Measurements from ENCODE around the gene TAF4B. TPM values are rescaled to one million over a fixed set of nuclear protein-coding genes. Genes with fewer than 3 reads are reported as not detected.

TAF4B gene
- total RNA-seq, 4 donors from 2014 or later = 1.9 to 38.0 (median 6.5) TPM

DNA sequence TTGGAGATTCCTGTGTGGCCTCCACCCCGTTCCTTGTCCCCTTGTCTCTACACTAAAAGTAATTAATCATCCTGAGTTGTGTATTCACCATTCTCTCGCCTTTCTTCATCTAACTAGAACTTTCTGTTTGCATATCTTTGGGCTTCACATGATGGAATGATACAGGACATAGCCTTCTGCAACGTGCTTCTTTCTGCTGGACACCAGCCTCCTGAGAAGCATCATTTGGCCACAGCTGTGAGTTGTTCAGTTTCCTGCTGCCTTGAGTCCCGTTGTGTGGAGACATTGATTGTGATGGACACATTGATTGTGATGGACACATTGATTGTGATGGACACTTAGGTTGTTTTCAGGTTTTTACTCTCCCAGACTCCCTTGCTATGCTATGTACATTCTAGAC lies 182.8 kb downstream of the TAF4B start:
- no peak overlapping the region for H3K27ac ChIP-seq
- no peak for TF ChIP-seq POLR2A (IDR thresholded peaks at IDR 0.05)
- TF ChIP-seq, protein P1, sequence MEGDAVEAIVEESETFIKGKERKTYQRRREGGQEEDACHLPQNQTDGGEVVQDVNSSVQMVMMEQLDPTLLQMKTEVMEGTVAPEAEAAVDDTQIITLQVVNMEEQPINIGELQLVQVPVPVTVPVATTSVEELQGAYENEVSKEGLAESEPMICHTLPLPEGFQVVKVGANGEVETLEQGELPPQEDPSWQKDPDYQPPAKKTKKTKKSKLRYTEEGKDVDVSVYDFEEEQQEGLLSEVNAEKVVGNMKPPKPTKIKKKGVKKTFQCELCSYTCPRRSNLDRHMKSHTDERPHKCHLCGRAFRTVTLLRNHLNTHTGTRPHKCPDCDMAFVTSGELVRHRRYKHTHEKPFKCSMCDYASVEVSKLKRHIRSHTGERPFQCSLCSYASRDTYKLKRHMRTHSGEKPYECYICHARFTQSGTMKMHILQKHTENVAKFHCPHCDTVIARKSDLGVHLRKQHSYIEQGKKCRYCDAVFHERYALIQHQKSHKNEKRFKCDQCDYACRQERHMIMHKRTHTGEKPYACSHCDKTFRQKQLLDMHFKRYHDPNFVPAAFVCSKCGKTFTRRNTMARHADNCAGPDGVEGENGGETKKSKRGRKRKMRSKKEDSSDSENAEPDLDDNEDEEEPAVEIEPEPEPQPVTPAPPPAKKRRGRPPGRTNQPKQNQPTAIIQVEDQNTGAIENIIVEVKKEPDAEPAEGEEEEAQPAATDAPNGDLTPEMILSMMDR (IDR thresholded peaks at IDR 0.05) = no peak
- no peaks in the 10 kb centered on the region for H3K27me3 ChIP-seq
- H3K4me3 ChIP-seq = no peak overlapping the region
- DNase-seq = no peak
- no peaks in the 10 kb centered on the region for H3K36me3 ChIP-seq
- no peaks in the 10 kb centered on the region for H3K9me3 ChIP-seq
- no peaks in the 10 kb centered on the region for H3K4me1 ChIP-seq

- Histone ChIP-seq H3K4me1 (no peaks in the 10 kb centered on the region), H3K27me3 (no peaks in the 10 kb centered on the region), H3K36me3 (no peaks in the 10 kb centered on the region), H3K27ac (no peak overlapping the region), H3K9me3 (no peaks in the 10 kb centered on the region), H3K4me3 (no peak overlapping the region)
- no peak for DNase-seq
- TF ChIP-seq, protein P1 (IDR thresholded peaks at IDR 0.05) = no peak
- TF ChIP-seq POLR2A (IDR thresholded peaks at IDR 0.05) = no peak
Measured at GRCh38 chr18:26414901-26415440, 188.7 kb downstream of the TAF4B start.

DNA sequence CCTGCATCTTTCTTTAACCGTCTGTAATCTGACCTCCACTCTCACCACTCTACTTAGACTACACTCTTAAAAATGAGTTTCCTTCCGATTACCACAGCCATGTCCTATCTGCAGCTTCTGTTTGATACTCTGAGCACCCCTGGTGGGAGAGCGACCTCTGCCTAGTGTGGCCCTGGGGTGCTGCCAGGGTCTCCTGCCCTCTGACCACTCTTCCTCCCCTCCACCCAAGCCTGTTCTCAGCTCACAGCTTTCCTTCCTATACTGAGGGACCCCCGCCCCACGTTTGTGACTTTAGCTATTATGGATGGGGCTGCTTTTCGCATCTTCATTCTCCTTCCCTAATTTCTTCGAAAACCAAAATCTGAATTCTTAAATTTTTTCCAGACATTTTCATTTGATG lies 189.4 kb downstream of the TAF4B start:
- H3K36me3 ChIP-seq = no peaks in the 10 kb centered on the region
- no peaks in the 10 kb centered on the region for H3K27me3 ChIP-seq
- no peak for DNase-seq
- H3K4me3 ChIP-seq = no peak overlapping the region
- H3K27ac ChIP-seq = no peak overlapping the region
- TF ChIP-seq POLR2A (IDR thresholded peaks at IDR 0.05) = no peak
- TF ChIP-seq, protein P1 (IDR thresholded peaks at IDR 0.05) = no peak
- no peaks in the 10 kb centered on the region for H3K9me3 ChIP-seq
- H3K4me1 ChIP-seq = no peaks in the 10 kb centered on the region

GRCh38 chr18:26416652-26417150 lies 190.5 kb downstream of the TAF4B start:
- Histone ChIP-seq H3K4me1 (no peaks in the 10 kb centered on the region), H3K9me3 (no peaks in the 10 kb centered on the region), H3K27ac (no peak overlapping the region), H3K27me3 (no peaks in the 10 kb centered on the region), H3K4me3 (no peak overlapping the region), H3K36me3 (no peaks in the 10 kb centered on the region)
- DNase-seq = no peak
- TF ChIP-seq, protein P1 (IDR thresholded peaks at IDR 0.05) = no peak
- no peak for TF ChIP-seq POLR2A (IDR thresholded peaks at IDR 0.05)

DNA sequence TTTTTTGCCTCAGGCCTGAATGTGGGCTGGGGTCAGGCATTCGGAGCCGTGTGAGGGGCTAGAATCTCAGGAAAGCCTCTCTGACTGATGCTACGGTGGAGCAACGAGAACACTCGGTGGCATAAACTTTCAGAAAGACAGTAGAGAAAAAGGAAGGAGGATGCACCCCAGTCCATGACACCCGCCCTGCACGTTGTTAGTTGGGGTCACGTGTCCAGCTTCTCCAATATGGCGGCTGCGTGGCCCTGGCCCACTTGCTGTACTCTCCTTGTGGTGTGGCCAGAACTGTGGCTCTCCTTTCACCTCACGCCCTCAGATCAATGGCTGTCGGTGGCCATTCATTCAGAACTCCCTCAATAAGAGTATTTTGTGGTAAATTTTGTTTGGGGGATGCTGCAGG lies 190.9 kb downstream of the TAF4B start:
- DNase-seq = no peak

More for the DNA sequence above, 190.9 kb downstream of the TAF4B start:
- H3K4me1 ChIP-seq = no peaks in the 10 kb centered on the region
- H3K36me3 ChIP-seq = no peaks in the 10 kb centered on the region
- H3K9me3 ChIP-seq = no peaks in the 10 kb centered on the region
- H3K27me3 ChIP-seq = no peaks in the 10 kb centered on the region
- H3K4me3 ChIP-seq = no peak overlapping the region
- no peak for TF ChIP-seq POLR2A (IDR thresholded peaks at IDR 0.05)
- TF ChIP-seq, protein P1 (IDR thresholded peaks at IDR 0.05) = no peak
- no peak overlapping the region for H3K27ac ChIP-seq

Measured in Peyer's patch (tissue), 4 donors.